Endothelial cell of umbilical vein (primary cell): Measurements from ENCODE around the gene KIAA1191. TPM values are rescaled to one million over a fixed set of nuclear protein-coding genes. Genes with fewer than 3 reads are reported as not detected.

ENCODE experiments used
- BruUV-seq: library from RNA; stranded (reverse); fragments of 400-500 nt; replicated peaks from 2 replicates; lab custom pipeline; 2021; lab: Mats Ljungman, UMichigan
- CTCF ChIA-PET: fragments of 300-600, 350-600 bp; sonication (Branson Sonifier 250); formaldehyde crosslinking; loops from one replicate; lab custom pipeline; 2021; ENCODE audit warnings: antibody characterized with exemption, inconsistent platforms; lab: Charles Lee
- POLR2A ChIA-PET: fragments of 300-600, 350-600 bp; sonication (Branson Sonifier 250); formaldehyde crosslinking; loops from one replicate; lab custom pipeline; 2021; ENCODE audit warnings: antibody characterized with exemption, inconsistent platforms; lab: Charles Lee
- DNase-seq: peaks from one replicate; pipeline ENCODE4 v3.0.0-alpha.2; 2011; ENCODE audit warnings: low read depth, low spot score
- FAIRE-seq: peaks from 2 replicates; lab custom pipeline; 2011; peaks lifted over from hg19 to GRCh38; lab: Jason Lieb, UNC
- H2AFZ ChIP-seq: 2 replicates; pipeline ENCODE4 v1.6.0; 2012; ENCODE audit warnings: low read depth, low read length, control low read depth, inconsistent platforms
- H3K27ac ChIP-seq: 2 replicates; pipeline ENCODE4 v1.5.1; 2011; ENCODE audit warnings: low read depth, mild to moderate bottlenecking, control low read depth, low read length, moderate library complexity; ENCODE audit not compliant: insufficient read depth
- H3K27me3 ChIP-seq, 2 experiments: 2 replicates each; pipeline versions ENCODE4 v1.6.0 to v1.6.1; 2011; ENCODE audit warnings: low read length in 2 of 2, mixed read lengths in 1 of 2; ENCODE audit not compliant: control insufficient read depth in 2 of 2, insufficient read depth in 2 of 2
- H3K36me3 ChIP-seq, 2 experiments: 2 replicates in 1 of 2; 3 replicates in 1 of 2; pipeline ENCODE4 v1.5.1; 2011; ENCODE audit warnings: low read length in 2 of 2, mild to moderate bottlenecking in 1 of 2, moderate library complexity in 1 of 2; ENCODE audit not compliant: control insufficient read depth in 2 of 2, insufficient read depth in 2 of 2; ENCODE audit errors: extremely low read depth in 1 of 2
- H3K4me1 ChIP-seq: 3 replicates; pipeline ENCODE4 v1.5.1; 2011; ENCODE audit warnings: mild to moderate bottlenecking, low read length; ENCODE audit not compliant: control insufficient read depth, insufficient read depth; ENCODE audit errors: extremely low read depth
- H3K4me2 ChIP-seq: 2 replicates; pipeline ENCODE4 v1.6.1; 2011; ENCODE audit warnings: low read length, control low read depth, mixed read lengths; ENCODE audit not compliant: insufficient read depth
- H3K4me3 ChIP-seq, 3 experiments: fragments of 200-600 bp in 1 of 3; sonication (generic), shearing (Covaris generic) in 1 of 3; replicated peaks in 1 of 3; 2 replicates each; pipeline ENCODE4 v1.5.1; 2011 to 2016; ENCODE audit warnings: control low read depth in 3 of 3, low read length in 3 of 3, mild to moderate bottlenecking in 2 of 3, inconsistent platforms in 1 of 3, low read depth in 1 of 3, moderate library complexity in 1 of 3; ENCODE audit not compliant: insufficient read depth in 1 of 3
- H3K79me2 ChIP-seq: 2 replicates; pipeline ENCODE4 v1.6.0; 2012; ENCODE audit warnings: low read length, inconsistent platforms; ENCODE audit not compliant: control insufficient read depth, insufficient read depth
- H3K9ac ChIP-seq: replicated peaks from 2 replicates; pipeline ENCODE3; 2011; ENCODE audit warnings: low read length, control low read depth; ENCODE audit not compliant: insufficient read depth; ENCODE audit errors: extremely low read depth
- H3K9me1 ChIP-seq: replicated peaks from 3 replicates; pipeline ENCODE4 v1.6.0; 2011; ENCODE audit warnings: mild to moderate bottlenecking, low read length; ENCODE audit not compliant: control insufficient read depth, insufficient read depth; ENCODE audit errors: extremely low read depth
- H3K9me3 ChIP-seq: replicated peaks from 2 replicates; pipeline ENCODE4 v1.5.1; 2012; ENCODE audit warnings: low read length, inconsistent platforms; ENCODE audit not compliant: control insufficient read depth, insufficient read depth
- H4K20me1 ChIP-seq: replicated peaks from 2 replicates; pipeline ENCODE3; 2011; ENCODE audit warnings: mild to moderate bottlenecking, low read length; ENCODE audit not compliant: control insufficient read depth, insufficient read depth; ENCODE audit errors: extremely low read depth
- EZH2 ChIP-seq: IDR thresholded peaks from 2 replicates; pipeline ENCODE4 v1.6.1; 2012; ENCODE audit warnings: borderline replicate concordance, low read depth, mild to moderate bottlenecking, moderate library complexity, low read length, inconsistent platforms; ENCODE audit not compliant: severe bottlenecking
- FOS ChIP-seq: IDR thresholded peaks from 2 replicates; pipeline ENCODE4 v1.6.1; 2011; ENCODE audit warnings: mild to moderate bottlenecking, low read length, moderate library complexity, borderline replicate concordance; ENCODE audit not compliant: insufficient read depth
- JUN ChIP-seq: IDR thresholded peaks from 2 replicates; pipeline ENCODE4 v1.6.1; 2011; ENCODE audit warnings: borderline replicate concordance, low read depth; ENCODE audit not compliant: insufficient read length, insufficient read depth
- MAX ChIP-seq: IDR thresholded peaks from 2 replicates; pipeline ENCODE4 v1.6.1; 2011; ENCODE audit not compliant: insufficient read depth, insufficient read length
- POLR2AphosphoS5 ChIP-seq: IDR thresholded peaks from 2 replicates; pipeline ENCODE4 v1.6.1; 2012; ENCODE audit warnings: low read depth, mild to moderate bottlenecking, control low read depth, low read length, moderate library complexity; ENCODE audit not compliant: insufficient read depth
- dilution Hi-C: fragments of 300-500 bp; cut with MboI; formaldehyde crosslinking; loops from one replicate; pipeline ENCODE4 v1.15.0; 2019; ENCODE audit warnings: low sequenced_read_pairs; ENCODE audit not compliant: extremely low pct_ligation_motif_present
- intact Hi-C: fragments of 100-400 bp; cut with micrococcal nuclease; formaldehyde crosslinking; loops from one replicate; pipeline ENCODE4 v1.10.0; 2022
- polyA plus RNA-seq, 4 experiments: library from polyadenylated mRNA; depleted of rRNA in 3 of 4; stranded (reverse) in 3 of 4; unstranded in 1 of 4; fragments of >200 nt; gene quantifications; 2 replicates each; pipeline versions ENCODE4 v1.2.1 to v1.2.3, GENCODE V29; 2011 to 2012; ENCODE audit warnings: missing spikeins in 1 of 4
- total RNA-seq: library from RNA; stranded (reverse); gene quantifications from 2 replicates; pipeline ENCODE4 v1.2.3, GENCODE V29; 2021
- TF ChIP-seq, protein P1 (sequence below), 2 donors: IDR thresholded peaks; 1 replicate in 1 of 2; 2 replicates in 1 of 2; pipeline ENCODE4 v1.5.1; 2011; ENCODE audit warnings: low read length in 2 of 2, mild to moderate bottlenecking in 2 of 2, moderate library complexity in 2 of 2, control low read depth in 1 of 2, inconsistent platforms in 1 of 2, low read depth in 1 of 2; ENCODE audit not compliant: insufficient read depth in 1 of 2; ENCODE audit errors: extremely low read depth in 1 of 2

Gene KIAA1191
- total and polyA plus RNA-seq, 2 donors (not counting 3 experiments of a cell fraction or from before 2014, with no cell fraction given): 114 to 116 TPM

DNA sequence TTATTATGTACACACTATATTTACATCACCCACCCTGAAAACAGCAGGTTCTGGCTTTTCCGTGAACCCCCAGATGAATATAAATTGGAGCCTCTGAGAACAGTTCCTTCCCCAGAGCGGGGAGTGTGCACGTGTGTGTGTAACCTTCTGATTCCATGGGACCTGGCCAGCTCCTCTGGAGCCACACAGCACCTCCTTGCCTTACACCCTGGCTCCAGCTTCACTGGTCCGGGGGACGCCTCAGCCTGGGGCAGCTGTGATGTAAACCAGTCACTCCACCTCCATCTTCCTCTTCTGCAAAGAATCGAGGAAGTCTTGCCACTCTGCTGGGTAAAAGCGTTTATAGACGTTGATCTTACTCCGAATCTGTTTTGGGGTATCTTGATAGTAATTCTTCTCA lies 22.4 kb upstream of the KIAA1191 start:
- Histone ChIP-seq H3K9me1 (no peaks in the 10 kb centered on the region), H3K4me3 (no peak overlapping the region), H2AFZ (no peak overlapping the region), H3K36me3 (peaks cover 12 to 23% of the 10 kb centered on the region in 2 experiments), H3K79me2 (peaks cover 34% of the 10 kb centered on the region), H3K9me3 (no peaks in the 10 kb centered on the region), H3K27me3 (no peaks in the 10 kb centered on the region), H3K9ac (no peak overlapping the region), H3K4me2 (no peak overlapping the region), H4K20me1 (no peaks in the 10 kb centered on the region), H3K27ac (no peak overlapping the region), H3K4me1 (peaks cover 11% of the 10 kb centered on the region)
- dilution Hi-C loops: no loop called here
- TF ChIP-seq MAX: no peak
- TF ChIP-seq, protein P1, sequence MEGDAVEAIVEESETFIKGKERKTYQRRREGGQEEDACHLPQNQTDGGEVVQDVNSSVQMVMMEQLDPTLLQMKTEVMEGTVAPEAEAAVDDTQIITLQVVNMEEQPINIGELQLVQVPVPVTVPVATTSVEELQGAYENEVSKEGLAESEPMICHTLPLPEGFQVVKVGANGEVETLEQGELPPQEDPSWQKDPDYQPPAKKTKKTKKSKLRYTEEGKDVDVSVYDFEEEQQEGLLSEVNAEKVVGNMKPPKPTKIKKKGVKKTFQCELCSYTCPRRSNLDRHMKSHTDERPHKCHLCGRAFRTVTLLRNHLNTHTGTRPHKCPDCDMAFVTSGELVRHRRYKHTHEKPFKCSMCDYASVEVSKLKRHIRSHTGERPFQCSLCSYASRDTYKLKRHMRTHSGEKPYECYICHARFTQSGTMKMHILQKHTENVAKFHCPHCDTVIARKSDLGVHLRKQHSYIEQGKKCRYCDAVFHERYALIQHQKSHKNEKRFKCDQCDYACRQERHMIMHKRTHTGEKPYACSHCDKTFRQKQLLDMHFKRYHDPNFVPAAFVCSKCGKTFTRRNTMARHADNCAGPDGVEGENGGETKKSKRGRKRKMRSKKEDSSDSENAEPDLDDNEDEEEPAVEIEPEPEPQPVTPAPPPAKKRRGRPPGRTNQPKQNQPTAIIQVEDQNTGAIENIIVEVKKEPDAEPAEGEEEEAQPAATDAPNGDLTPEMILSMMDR (IDR thresholded peaks at IDR 0.05; ENCODE audit: extremely low read depth in 1 of 2, insufficient read depth in 1 of 2, low read depth in 1 of 2, low read length in 2 of 2): no peak
- TF ChIP-seq JUN: no peak
- TF ChIP-seq POLR2AphosphoS5: no peak
- TF ChIP-seq EZH2: no peak
- TF ChIP-seq FOS: no peak
- intact Hi-C loops: loop anchor here (10.0 kb wide), 1 partner anchor 1211 kb away; the partner anchor contains the start of gene TMED9
- ChIA-PET POLR2A (no interaction called here), CTCF (interaction anchor here (0.7 kb wide), 1 partner anchor 9 kb away, joined by 3 read pairs; no protein-coding TSS in a partner anchor)
- DNase-seq (no peak), FAIRE-seq (no peak)
- no TSS peak for BruUV-seq
